SJSA1 (cell line): ENCODE results near the gene OSM. TPM values are rescaled to one million over a fixed set of nuclear protein-coding genes. Genes with fewer than 3 reads are reported as not detected.

Source experiments
- DNase-seq, 2 experiments: peaks; one replicate each; pipeline ENCODE4 v3.0.0-alpha.2; 2015 to 2020; ENCODE audit warnings: low spot score in 2 of 2, low read depth in 1 of 2
- H3K27ac ChIP-seq: fragments of 250-450 bp; sonication (Bioruptor Pico); 2 replicates; pipeline ENCODE4 v1.5.1; 2020; ENCODE audit warnings: mild to moderate bottlenecking, moderate library complexity
- H3K27me3 ChIP-seq: fragments of 250-450 bp; sonication (Bioruptor Pico); replicated peaks from 2 replicates; pipeline ENCODE4 v1.5.1; 2020; ENCODE audit warnings: mild to moderate bottlenecking, moderate library complexity
- H3K36me3 ChIP-seq: fragments of 250-450 bp; sonication (Bioruptor Pico); 2 replicates; pipeline ENCODE4 v1.5.1; 2020; ENCODE audit warnings: mild to moderate bottlenecking
- H3K4me1 ChIP-seq: fragments of 250-450 bp; sonication (Bioruptor Pico); replicated peaks from 2 replicates; pipeline ENCODE4 v1.6.1; 2021; ENCODE audit warnings: mild to moderate bottlenecking
- H3K4me3 ChIP-seq: fragments of 250-450 bp; sonication (Bioruptor Pico); 2 replicates; pipeline ENCODE4 v1.5.1; 2020; ENCODE audit warnings: mild to moderate bottlenecking
- H3K9me3 ChIP-seq: fragments of 250-450 bp; sonication (Bioruptor Pico); replicated peaks from 2 replicates; pipeline ENCODE4 v1.5.1; 2020; ENCODE audit warnings: mild to moderate bottlenecking
- total RNA-seq: library from RNA; depleted of rRNA; stranded (reverse); fragments of >200 nt; shearing (Covaris generic); gene quantifications from 2 replicates; pipeline ENCODE4 v1.2.3, GENCODE V29; 2014; rRNA removed

The OSM gene
- not detected in 2 replicates for total RNA-seq

GRCh38 chr22:30266445-30267381 lies at the start of gene OSM:
Gene OSM, minus strand, starts transcription at chr22:30266851. Its CDS starts 52 bp downstream, at chr22:30266799.
- Histone ChIP-seq H3K36me3 (no peaks in the 10 kb centered on the region), H3K9me3 (no peaks in the 10 kb centered on the region), H3K27me3 (no peaks in the 10 kb centered on the region), H3K4me1 (peaks cover 7% of the 10 kb centered on the region), H3K27ac (no peak within 1 kb of the TSS), H3K4me3 (no peak within 1 kb of the TSS)
- no peak for DNase-seq

- Histone ChIP-seq H3K4me1 (peaks cover 61% of the 10 kb centered on the region), H3K27me3 (no peaks in the 10 kb centered on the region), H3K9me3 (no peaks in the 10 kb centered on the region), H3K4me3 (no peak overlapping the region), H3K27ac (no peak overlapping the region), H3K36me3 (peaks cover 27% of the 10 kb centered on the region)
- no peak for DNase-seq
Measured at GRCh38 chr22:30315962-30316576, 49.4 kb upstream of the OSM start.

GRCh38 chr22:30314915-30315314 lies 48.3 kb upstream of the OSM start:
- Histone ChIP-seq H3K27me3 (no peaks in the 10 kb centered on the region), H3K4me1 (peaks cover 62% of the 10 kb centered on the region), H3K9me3 (no peaks in the 10 kb centered on the region), H3K27ac (peak overlapping the region; percentile 34), H3K36me3 (peaks cover 21% of the 10 kb centered on the region), H3K4me3 (no peak overlapping the region)
- peak; percentile 44 to 73 for DNase-seq

GRCh38 chr22:30313527-30314363 lies 47.1 kb upstream of the OSM start:
- no peak for DNase-seq
- Histone ChIP-seq H3K27ac (no peak overlapping the region), H3K36me3 (peaks cover 12% of the 10 kb centered on the region; the same call in 1 of the 2 replicates), H3K27me3 (no peaks in the 10 kb centered on the region), H3K4me1 (peaks cover 62% of the 10 kb centered on the region), H3K4me3 (no peak overlapping the region), H3K9me3 (no peaks in the 10 kb centered on the region)

GRCh38 chr22:30312053-30312452 lies 45.4 kb upstream of the OSM start:
- Histone ChIP-seq H3K36me3 (peaks cover 9% of the 10 kb centered on the region; the same call in 1 of the 2 replicates), H3K4me3 (no peak overlapping the region), H3K9me3 (no peaks in the 10 kb centered on the region), H3K27me3 (no peaks in the 10 kb centered on the region), H3K27ac (no peak overlapping the region), H3K4me1 (peaks cover 54% of the 10 kb centered on the region)
- peak; percentile 45 to 69 for DNase-seq

- Histone ChIP-seq H3K4me1 (peaks cover 50% of the 10 kb centered on the region), H3K4me3 (no peak overlapping the region), H3K27ac (no peak overlapping the region)
Measured at GRCh38 chr22:30310881-30311771, 44.5 kb upstream of the OSM start.

GRCh38 chr22:30309951-30310741 lies 43.5 kb upstream of the OSM start:
- H3K27ac ChIP-seq, result no peak overlapping the region
- H3K4me1 ChIP-seq, result peaks cover 42% of the 10 kb centered on the region
- no peak for DNase-seq

More at GRCh38 chr22:30310881-30311771, 44.5 kb upstream of the OSM start:
- no peak for DNase-seq
- Histone ChIP-seq H3K27me3 (no peaks in the 10 kb centered on the region), H3K9me3 (no peaks in the 10 kb centered on the region), H3K36me3 (peaks cover 12% of the 10 kb centered on the region; the same call in 1 of the 2 replicates)

GRCh38 chr22:30308518-30309230 lies 42.0 kb upstream of the OSM start:
- Histone ChIP-seq H3K9me3 (no peaks in the 10 kb centered on the region), H3K27ac (no peak overlapping the region), H3K36me3 (peaks cover 11% of the 10 kb centered on the region; the same call in 1 of the 2 replicates), H3K4me1 (peaks cover 27% of the 10 kb centered on the region), H3K27me3 (no peaks in the 10 kb centered on the region), H3K4me3 (no peak overlapping the region)
- DNase-seq, result no peak

More at GRCh38 chr22:30309951-30310741, 43.5 kb upstream of the OSM start:
- no peak overlapping the region for H3K4me3 ChIP-seq
- H3K9me3 ChIP-seq, result no peaks in the 10 kb centered on the region
- 0 out of 2 replicates have a peak, but pooled peaks cover 7% of the 10 kb centered on the region for H3K36me3 ChIP-seq
- H3K27me3 ChIP-seq, result no peaks in the 10 kb centered on the region

GRCh38 chr22:30308093-30308492 lies 41.4 kb upstream of the OSM start:
- Histone ChIP-seq H3K27me3 (no peaks in the 10 kb centered on the region), H3K4me3 (no peak overlapping the region), H3K36me3 (peaks cover 17% of the 10 kb centered on the region), H3K27ac (no peak overlapping the region), H3K4me1 (peaks cover 26% of the 10 kb centered on the region), H3K9me3 (no peaks in the 10 kb centered on the region)
- no peak for DNase-seq

- H3K27me3 ChIP-seq, result no peaks in the 10 kb centered on the region
- no peak overlapping the region for H3K27ac ChIP-seq
- peaks cover 21% of the 10 kb centered on the region for H3K4me1 ChIP-seq
- H3K36me3 ChIP-seq, result peaks cover 23% of the 10 kb centered on the region
- no peak overlapping the region for H3K4me3 ChIP-seq
- H3K9me3 ChIP-seq, result no peaks in the 10 kb centered on the region
- DNase-seq, result no peak
Measured at GRCh38 chr22:30307041-30307574, 40.5 kb upstream of the OSM start.

- H3K4me1 ChIP-seq, result peaks cover 18% of the 10 kb centered on the region
Measured at GRCh38 chr22:30306627-30307011, 40.0 kb upstream of the OSM start.

More at GRCh38 chr22:30306627-30307011, 40.0 kb upstream of the OSM start:
- Histone ChIP-seq H3K36me3 (peaks cover 23% of the 10 kb centered on the region), H3K27ac (no peak overlapping the region), H3K9me3 (no peaks in the 10 kb centered on the region), H3K4me3 (no peak overlapping the region), H3K27me3 (no peaks in the 10 kb centered on the region)
- no peak for DNase-seq
